Activated T-cell treated with anti-CD3 and anti-CD28 coated beads for 48 hours (primary cell): ENCODE measurements around the gene PRPF6.

Experiments
- DNase-seq: peaks from one replicate; pipeline ENCODE4 v3.0.0-alpha.2; 2020; ENCODE audit warnings: low read depth

The PRPF6 gene

GRCh38 chr20:64049060-64049877 lies 68.3 kb downstream of the PRPF6 start, which contains the start of gene SOX18:
Gene SOX18 (minus strand): TSS chr20:64049639. CDS start chr20:64049516, 123 bp downstream.
- peak; percentile 37 for DNase-seq

DNA sequence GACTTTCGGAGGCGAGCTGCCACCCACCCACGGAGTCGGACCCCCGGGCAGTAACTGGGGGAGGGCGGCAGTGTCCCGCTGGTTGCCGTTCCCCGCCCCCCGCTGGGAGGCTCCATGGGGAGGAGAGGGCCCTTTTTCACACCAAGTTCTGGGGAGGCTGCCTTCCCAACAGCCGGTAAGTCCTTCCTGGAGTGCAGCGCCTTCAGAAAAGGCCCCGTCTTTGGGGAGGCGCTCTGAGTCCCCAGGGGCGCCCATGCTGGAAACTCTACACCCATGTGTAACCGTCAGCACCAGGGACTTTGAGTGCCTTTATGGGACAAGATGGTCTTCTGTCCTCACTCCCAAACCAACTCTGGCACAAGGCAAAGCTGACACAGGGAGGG lies 68.9 kb downstream of the PRPF6 start:
- no peak for DNase-seq

- no peak for DNase-seq
These were observed 69.5 kb downstream of the PRPF6 start for GRCh38 chr20:64050261-64051032.

DNA sequence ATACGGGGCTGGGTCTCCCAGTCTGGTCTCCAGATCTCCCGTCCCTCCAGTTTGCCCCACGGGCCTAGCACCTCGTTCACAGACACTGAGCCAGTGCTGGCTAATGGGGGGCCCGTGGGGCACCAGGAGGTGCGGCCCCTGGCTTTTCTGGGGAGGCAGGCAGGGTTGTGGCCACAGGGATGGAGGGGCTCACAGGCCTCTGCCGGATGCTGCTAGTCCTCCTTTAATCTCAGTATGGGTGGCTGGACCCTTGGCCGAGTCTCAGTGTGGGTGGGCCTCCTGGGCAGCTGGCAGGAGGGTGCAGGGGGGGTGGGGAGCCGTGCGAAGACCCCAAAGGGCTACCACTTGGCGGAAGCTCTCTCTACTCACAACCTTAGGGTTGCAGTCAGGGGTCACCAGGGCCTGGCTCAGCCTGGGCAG lies 70.1 kb downstream of the PRPF6 start:
- no peak for DNase-seq

- DNase-seq, result no peak
These were observed 70.8 kb downstream of the PRPF6 start for GRCh38 chr20:64051561-64052325.

GRCh38 chr20:64052326-64052722 lies 71.4 kb downstream of the PRPF6 start:
- no peak for DNase-seq

- no peak for DNase-seq
These were observed 72.3 kb downstream of the PRPF6 start for GRCh38 chr20:64052987-64053840.

GRCh38 chr20:64053841-64054661 lies 73.1 kb downstream of the PRPF6 start:
- no peak for DNase-seq

- DNase-seq, result no peak
These were observed 74.5 kb downstream of the PRPF6 start for GRCh38 chr20:64055396-64055892.

- no peak for DNase-seq
These were observed 75.1 kb downstream of the PRPF6 start for GRCh38 chr20:64055893-64056638.

- no peak for DNase-seq
These were observed 75.6 kb downstream of the PRPF6 start for GRCh38 chr20:64056639-64056888.

- no peak for DNase-seq
These were observed 76.1 kb downstream of the PRPF6 start for GRCh38 chr20:64056889-64057627.

GRCh38 chr20:64057628-64058498 lies 76.9 kb downstream of the PRPF6 start:
- DNase-seq, result peak; percentile 82

DNA sequence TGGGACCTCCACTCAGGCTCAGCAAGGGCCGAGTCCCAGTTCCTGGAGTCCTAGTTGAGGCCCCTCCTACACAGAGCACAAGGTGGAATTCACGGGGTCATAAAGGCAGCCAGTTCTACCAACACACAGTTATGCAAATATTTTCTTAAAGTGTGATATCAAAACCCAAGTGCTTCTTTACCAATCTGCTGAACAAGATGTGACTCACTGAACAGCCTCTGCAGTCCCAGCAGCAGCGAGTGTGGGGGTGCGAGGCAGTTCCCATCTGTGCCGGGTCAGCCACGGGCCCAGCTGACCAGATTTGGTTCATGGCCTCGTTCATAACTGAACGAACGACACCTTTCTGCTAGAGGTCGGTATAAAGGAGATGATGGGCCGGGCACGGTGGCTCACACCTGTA lies 77.6 kb downstream of the PRPF6 start:
- no peak for DNase-seq

GRCh38 chr20:64062276-64062595 lies 81.3 kb downstream of the PRPF6 start:
- no peak for DNase-seq

DNA sequence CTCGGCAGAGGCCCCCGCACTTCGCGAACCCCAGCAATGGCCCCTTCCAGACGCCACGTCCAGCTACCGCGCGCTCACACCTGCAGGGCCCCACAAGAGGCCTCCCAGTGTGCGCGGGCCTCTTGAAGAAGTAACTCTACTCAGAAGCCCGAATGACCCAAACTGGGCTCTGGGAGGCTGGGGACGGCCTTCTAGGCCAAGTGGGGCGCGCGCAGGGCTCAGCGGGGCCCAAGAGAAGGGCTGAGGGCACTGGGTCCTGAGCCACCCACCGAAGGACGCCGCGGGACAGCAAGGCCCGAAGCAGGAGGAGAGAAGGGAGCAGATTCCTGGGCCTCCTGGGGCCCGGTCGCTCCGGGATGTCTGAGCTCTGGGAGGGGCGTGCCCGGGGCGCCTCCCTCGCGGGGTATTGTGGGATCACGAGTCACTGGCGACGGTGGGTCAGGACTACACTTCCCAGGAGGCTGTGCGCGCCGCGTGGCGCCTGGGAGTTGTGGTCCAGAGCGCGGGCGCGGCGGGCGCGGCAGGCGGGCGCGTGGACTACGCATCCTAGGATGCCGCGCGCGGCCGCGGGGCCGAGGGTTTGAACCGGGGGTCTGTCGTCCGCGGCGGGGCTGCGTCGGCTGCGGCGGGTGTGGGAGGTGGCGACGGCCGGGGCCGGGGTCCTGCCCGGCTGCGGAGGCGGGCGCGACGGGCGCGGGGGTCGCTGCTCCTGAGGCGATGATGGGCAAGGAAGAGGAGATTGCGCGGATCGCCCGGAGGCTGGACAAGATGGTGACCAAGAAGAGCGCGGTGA lies 81.9 kb downstream of the PRPF6 start, which contains the start of gene TCEA2:
TSS of gene TCEA2 (plus strand) at position 603 of the 793 bp plus-strand sequence. CDS start at position 718, 115 bp downstream.
- DNase-seq, result peak; percentile 93

DNA sequence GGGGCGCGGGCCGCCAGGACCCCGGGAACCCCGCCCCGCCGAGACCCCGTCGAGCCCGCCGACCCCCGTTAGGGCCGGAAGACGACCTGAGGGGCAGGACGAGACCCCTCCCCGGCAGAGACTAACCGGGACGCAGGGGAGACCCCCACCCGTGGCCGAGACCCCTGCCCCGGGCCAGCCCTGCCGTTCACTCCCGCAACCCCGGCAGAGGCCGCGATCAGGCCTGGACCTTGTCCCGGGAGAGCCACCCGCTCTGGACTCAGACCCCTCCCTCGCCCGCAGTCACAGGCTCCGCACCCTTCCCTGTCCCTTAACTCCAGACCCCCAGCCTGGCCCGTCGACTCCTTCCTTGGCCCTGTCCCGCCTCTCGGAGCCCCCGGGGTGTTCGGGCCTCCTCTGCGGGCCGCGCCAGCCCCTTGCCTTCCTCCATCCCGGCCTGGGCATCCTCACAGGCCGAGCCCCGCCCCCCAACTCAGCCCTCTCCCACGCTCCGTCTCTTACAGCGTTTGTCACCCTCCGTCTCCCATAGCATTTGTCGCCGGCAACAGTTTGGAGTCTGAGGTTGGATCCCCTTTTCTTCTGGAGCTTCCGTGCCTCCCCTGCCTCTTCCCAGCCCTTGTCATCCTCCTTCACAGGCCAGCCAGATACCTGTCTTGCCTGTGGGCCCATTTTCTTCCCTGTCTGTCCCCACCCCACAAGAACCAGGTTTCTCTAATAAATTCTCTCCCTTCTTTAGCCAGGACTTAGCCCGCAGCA lies 82.6 kb downstream of the PRPF6 start:
- DNase-seq, result no peak
